Activated CD4-positive, alpha-beta T cell treated with anti-CD3 and anti-CD28 coated beads, Interleukin-2, amount 50 U/mL, for 24 hours (primary cell): ENCODE measurements around the gene SERHL2.
"Not testable (repeated sequence)": the region's sequence is repeated elsewhere in the genome, so short reads cannot be mapped to it uniquely, and the experiment has no call there.

ENCODE experiments used
- DNase-seq, 2 donors: peaks; one replicate each; pipeline ENCODE4 v3.0.0-alpha.2; 2020; ENCODE audit warnings: low read depth in 1 of 2, low spot score in 1 of 2

Gene SERHL2

GRCh38 chr22:42535082-42535731, 18.5 kb upstream of the SERHL2 start:
- DNase-seq, result not testable (repeated sequence)

GRCh38 chr22:42536166-42536565, 17.6 kb upstream of the SERHL2 start:
- DNase-seq, result no peak

GRCh38 chr22:42536634-42537033, 17.1 kb upstream of the SERHL2 start:
- DNase-seq, result not testable (repeated sequence)

- DNase-seq, result not testable (repeated sequence)
Observed at GRCh38 chr22:42537199-42537831, 16.4 kb upstream of the SERHL2 start.

GRCh38 chr22:42539236-42539771, 14.5 kb upstream of the SERHL2 start:
- DNase-seq, result not testable (repeated sequence)

- no peak for DNase-seq
Observed at GRCh38 chr22:42544686-42545085, 9.1 kb upstream of the SERHL2 start.

- no peak for DNase-seq
Observed at GRCh38 chr22:42547562-42547961, 6.2 kb upstream of the SERHL2 start.

GRCh38 chr22:42548126-42548525, 5.6 kb upstream of the SERHL2 start:
- not testable (repeated sequence) for DNase-seq

GRCh38 chr22:42548597-42549330, 5.0 kb upstream of the SERHL2 start:
- DNase-seq, result no peak

GRCh38 chr22:42549331-42550060, 4.3 kb upstream of the SERHL2 start:
- no peak for DNase-seq

GRCh38 chr22:42552294-42552647, 1.5 kb upstream of the SERHL2 start:
- not testable (repeated sequence) for DNase-seq

- no peak for DNase-seq
Observed at GRCh38 chr22:42560381-42560780, 6.6 kb downstream of the SERHL2 start.

GRCh38 chr22:42560781-42561180, 7.0 kb downstream of the SERHL2 start:
- DNase-seq, result no peak

GRCh38 chr22:42561856-42562255, 8.1 kb downstream of the SERHL2 start:
- no peak for DNase-seq

GRCh38 chr22:42562279-42562678, 8.5 kb downstream of the SERHL2 start:
- no peak for DNase-seq

- no peak for DNase-seq
Observed at GRCh38 chr22:42562684-42563083, 8.9 kb downstream of the SERHL2 start.

GRCh38 chr22:42563943-42564342, 10.2 kb downstream of the SERHL2 start:
- not testable (repeated sequence) for DNase-seq

- no peak for DNase-seq
Observed at GRCh38 chr22:42564699-42565098, 10.9 kb downstream of the SERHL2 start.

- no peak for DNase-seq
Observed at GRCh38 chr22:42565956-42566355, 12.2 kb downstream of the SERHL2 start.

GRCh38 chr22:42567950-42568349, 14.2 kb downstream of the SERHL2 start:
- not testable (repeated sequence) for DNase-seq

- DNase-seq, result not testable (repeated sequence)
Observed at GRCh38 chr22:42570580-42570979, 16.8 kb downstream of the SERHL2 start.
